NCI-H1092 (cell line): ENCODE results near the gene EPN2.
"Not testable (repeated sequence)": the region's sequence is repeated elsewhere in the genome, so short reads cannot be mapped to it uniquely, and the experiment has no call there.

ENCODE experiments used
- DNase-seq: peaks from one replicate; lab custom pipeline; 2025; lab: John Stamatoyannopoulos, UW

The EPN2 gene

GRCh38 chr17:19268611-19269010 is 31.4 kb downstream of the EPN2 start:
- DNase-seq = no peak

GRCh38 chr17:19269106-19269505 is 31.9 kb downstream of the EPN2 start:
- no peak for DNase-seq

GRCh38 chr17:19269641-19270040 is 32.5 kb downstream of the EPN2 start:
- no peak for DNase-seq

DNA sequence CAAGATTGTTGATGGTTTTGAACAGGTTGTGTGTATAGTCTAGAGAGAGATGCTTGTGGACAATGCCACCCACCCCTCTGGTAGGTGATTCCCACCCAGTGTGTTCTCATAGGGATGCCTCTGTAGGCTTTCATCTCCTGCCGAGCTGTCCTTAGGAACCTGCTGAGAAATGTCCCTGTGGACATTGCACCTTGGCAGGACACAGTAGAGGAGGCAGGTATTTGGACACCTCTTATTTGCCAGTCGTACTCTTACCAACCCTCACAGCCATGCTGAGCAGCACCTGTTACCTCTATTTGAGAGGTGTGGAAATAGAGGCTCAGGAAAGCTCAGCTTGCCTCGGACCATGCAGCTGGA is 33.2 kb downstream of the EPN2 start:
- DNase-seq = no peak

GRCh38 chr17:19270704-19271611 is 33.8 kb downstream of the EPN2 start:
- no peak for DNase-seq

- no peak for DNase-seq
Measured at GRCh38 chr17:19271780-19272357, 34.7 kb downstream of the EPN2 start.

- no peak for DNase-seq
Measured at GRCh38 chr17:19273731-19274130, 36.6 kb downstream of the EPN2 start.

GRCh38 chr17:19274893-19275292 is 37.7 kb downstream of the EPN2 start:
- DNase-seq = no peak

DNA sequence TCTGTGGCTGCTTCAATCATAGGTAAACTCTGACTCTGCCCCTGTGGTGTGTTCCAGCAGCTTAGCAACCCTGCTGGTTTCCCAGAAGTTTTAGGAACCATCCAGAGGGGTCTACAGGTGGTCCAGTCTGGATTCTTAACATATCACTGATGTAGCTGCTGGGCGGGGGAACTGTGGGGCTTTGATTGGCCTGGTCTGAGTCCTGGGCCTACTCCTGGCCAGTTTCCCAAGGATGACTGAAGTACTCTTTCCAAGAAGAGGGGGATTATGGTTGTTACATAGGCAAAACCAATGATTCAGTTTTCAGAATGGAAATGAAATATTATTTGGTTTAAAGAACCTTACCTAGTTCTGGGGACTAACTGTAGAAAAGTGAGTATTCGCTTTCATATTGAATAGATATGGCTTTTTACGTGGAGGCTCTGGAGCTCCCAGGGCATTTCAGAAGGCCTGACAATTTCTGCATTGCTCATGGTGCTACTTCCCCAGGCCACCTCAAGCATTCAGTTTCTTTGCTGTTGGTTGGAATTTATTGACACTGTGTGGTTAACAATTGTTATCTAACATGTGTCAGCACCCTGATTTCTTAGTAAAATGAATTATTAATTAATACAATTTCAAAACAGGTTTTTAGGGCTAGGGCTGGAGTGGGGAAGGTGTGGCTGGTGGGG is 38.4 kb downstream of the EPN2 start:
- no peak for DNase-seq

- DNase-seq = not testable (repeated sequence)
Measured at GRCh38 chr17:19278284-19278683, 41.1 kb downstream of the EPN2 start.

DNA sequence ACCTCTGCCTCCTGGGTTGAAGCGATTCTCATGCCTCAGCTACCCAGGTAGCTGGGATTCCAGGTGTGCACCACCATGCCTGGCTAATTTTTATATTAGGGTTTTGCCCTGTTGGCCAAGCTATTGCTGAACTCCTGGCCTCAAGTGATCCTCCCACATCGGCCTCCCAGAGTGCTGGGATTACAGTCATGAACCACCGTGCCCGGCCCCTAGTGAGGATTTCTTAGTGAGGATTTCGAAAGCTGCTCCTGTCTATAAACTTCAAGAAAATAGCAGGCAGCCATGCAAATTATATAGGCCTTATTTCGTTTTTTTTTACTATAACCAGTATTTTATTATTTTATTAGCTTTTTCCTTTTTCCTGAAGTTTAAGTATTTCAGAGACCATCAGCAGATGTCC is 41.6 kb downstream of the EPN2 start:
- DNase-seq = no peak

DNA sequence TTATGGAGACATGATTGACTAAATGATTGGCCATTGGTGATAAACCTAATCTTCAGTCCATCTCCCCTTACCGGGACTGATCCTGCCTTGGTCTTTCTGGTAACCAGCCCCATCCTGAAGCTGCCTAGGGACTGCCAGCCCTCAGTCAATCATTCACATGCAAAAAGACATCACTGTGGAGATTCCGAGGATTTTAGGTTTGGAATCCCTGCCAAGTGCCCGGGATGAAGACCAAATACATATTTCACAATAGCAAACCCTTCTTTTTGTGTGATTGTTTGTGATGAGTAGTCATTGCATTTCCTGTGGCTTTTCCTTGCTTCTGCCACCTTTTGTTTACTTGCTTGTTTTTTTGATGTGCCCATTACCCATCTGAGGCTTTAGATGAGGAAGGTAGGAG is 44.0 kb downstream of the EPN2 start:
- no peak for DNase-seq

DNA sequence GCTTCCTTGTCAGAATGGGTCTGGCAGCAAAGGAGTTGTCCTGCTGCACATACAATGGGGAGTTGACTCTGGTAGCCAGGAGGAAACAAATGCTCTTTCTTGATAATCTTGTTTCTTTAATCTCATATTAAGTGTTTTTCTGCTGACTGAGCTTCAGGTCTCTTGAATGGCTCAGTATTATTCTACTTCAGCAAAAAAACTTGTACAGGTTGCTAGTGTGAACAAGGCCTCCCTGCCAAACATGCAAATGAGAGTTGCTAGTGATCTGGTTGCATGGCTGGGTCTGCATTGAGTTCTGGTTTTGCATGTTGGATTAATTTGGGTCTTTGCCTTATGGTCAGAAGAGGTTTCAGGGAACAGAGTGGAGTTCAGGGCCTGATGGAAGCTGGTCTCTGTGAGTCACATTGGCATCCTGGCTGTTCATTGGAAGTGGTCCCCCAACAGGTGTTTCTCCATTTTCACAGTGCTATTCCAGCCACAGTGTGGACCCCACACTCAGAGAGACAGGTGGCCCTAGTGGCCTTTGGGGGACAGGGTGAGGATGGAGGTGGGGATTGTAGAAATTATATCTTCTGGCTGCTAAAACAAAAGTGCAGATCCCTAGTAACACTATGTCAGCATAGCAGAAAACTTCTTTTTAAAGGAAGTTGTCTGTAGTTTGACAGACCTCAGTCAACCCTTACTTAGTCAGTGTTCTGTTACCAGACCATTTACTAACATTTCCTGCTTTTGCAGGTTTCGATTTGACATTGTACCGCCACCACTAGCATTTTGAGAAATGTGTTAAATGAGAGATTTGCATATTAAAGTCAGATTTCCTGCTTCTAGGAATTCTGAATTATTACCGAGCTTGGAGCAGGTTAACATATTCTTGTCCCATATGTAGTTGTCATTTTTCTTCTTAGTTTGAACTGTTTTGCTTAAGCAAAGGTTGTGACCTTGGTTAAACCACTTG is 47.1 kb downstream of the EPN2 start:
- no peak for DNase-seq

DNA sequence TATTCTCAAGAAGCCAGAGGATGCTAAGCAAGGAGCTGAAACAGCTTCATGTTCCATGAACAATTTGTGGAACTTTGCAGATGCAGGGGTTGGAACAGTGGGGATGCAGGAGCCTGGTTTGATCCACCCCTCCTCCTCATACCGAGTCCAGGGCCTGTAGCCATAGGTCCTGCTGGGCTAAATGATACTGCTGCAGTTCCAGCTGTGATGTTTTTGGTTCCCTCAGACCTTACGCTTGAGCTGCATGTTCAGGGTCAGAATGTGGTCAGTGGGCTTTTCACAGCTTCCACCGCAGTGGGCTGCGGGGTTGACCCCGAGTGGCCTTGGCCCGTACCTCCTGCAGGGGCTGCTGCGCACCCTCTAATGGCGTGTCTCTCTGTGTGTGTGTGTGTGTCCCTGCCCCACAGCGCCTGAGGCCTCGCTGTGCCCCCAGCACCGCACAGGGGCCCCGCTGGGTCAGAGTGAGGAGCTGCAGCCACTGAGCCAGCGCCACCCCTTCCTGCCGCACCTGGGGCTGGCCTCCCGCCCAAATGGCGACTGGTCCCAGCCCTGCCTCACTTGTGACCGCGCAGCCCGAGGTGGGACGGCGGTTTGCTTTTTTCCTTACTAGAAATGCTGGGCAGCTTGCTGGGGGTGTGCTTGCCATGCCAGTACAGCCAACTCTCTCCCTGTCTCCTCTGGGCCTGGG is 48.2 kb downstream of the EPN2 start:
- DNase-seq = no peak

DNA sequence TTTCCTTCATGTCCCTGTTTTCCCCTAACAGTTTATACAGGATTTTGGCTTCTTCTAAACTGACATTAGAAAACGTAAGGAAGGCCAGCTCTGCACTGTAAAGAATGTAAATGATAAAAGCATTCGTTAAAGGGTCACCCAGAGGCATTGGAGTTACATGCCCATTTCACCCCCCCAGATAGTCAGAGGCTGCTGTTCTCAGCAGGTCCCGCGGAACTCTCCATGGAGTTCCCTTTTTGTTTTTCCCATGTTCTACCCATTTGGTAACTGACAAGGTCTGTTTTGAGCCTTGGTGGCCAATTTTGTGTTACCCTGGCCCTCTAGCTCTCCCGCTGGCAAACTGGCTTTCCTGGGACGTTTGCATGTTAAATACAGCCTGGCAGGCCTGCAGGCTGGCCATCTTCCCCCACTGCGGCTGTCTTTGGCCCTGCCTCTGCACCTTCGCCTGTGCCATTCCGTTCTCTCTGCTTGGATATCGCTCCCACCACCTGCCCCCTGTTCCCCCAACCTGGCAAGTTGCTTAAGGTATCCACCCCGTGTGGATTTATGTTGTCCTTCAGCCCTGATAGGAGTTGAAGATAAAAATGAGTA is 49.7 kb downstream of the EPN2 start:
- no peak for DNase-seq

GRCh38 chr17:19287651-19288050 is 50.5 kb downstream of the EPN2 start:
- no peak for DNase-seq

GRCh38 chr17:19288453-19288852 is 51.3 kb downstream of the EPN2 start:
- DNase-seq = no peak

GRCh38 chr17:19290066-19290705 is 53.0 kb downstream of the EPN2 start:
- DNase-seq = no peak

DNA sequence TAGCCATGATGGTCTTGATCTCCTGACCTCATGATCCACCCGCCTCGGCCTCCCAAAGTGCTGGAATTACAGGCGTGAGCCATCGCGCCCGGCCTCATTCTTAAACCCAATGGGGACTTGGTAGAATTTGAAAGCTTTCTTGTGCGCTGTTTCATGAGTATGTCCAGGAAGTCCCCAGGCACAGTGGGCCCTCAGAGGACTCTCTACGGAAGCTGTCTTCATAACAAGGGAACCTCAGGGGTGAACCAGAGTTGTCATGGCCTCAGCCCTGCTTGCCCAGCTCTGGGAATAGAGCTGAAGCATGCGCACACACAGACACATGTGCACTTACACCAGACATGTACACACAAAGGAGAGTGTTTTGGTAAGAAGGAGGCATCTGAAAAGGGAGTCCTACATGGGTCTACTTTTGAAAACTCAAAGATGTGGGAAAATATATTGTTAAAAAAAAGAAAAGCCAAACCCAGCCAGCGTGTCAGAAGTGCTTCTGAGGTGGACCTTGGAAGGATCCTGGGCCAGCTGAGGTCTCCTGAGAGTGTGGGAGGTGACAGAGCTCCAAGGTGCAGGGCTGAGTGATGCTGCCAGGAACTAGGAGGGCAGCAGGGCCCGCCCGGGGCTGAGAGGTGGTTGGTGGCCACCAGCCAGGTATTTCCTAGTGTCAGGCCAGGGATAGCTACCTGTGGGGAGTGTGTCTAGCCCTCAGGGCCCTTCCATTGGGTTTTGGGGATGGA is 54.6 kb downstream of the EPN2 start:
- no peak for DNase-seq

DNA sequence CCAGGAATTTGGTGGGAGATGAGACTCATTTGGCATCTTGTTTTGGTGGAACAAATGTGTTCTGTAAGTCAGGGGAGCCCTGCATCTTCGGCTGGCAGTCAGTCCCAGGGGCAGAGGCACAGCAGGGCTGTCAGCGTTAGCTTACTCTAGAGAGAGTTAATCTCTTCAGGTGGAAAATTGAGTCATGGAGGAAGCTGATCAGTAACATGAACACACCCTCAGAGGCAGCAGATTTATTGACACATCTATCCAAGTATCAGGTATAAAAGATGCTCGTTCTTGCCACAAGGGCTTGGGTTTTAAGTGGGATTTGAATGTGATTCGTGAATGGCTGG is 55.2 kb downstream of the EPN2 start:
- DNase-seq = no peak
